Smooth muscle cell (in vitro differentiated cells): Measurements from ENCODE around the gene MAP3K10. TPM values are rescaled to one million over a fixed set of nuclear protein-coding genes. Genes with fewer than 3 reads are reported as not detected.

Source experiments
- DNase-seq: peaks from one replicate; lab custom pipeline; 2025; ENCODE audit not compliant: unreplicated experiment; lab: John Stamatoyannopoulos, UW
- H2AFZ ChIP-seq: fragments of 200-600 bp; sonication (generic); 2 replicates; pipeline ENCODE4 v1.6.0; 2016; ENCODE audit warnings: antibody characterized with exemption, low read depth, mild to moderate bottlenecking
- H3F3A ChIP-seq: fragments of 200-600 bp; sonication (generic); 2 replicates; pipeline ENCODE4 v1.6.0; 2017; ENCODE audit warnings: antibody characterized with exemption, low read depth
- H3K27ac ChIP-seq: fragments of 200-600 bp; sonication (generic); 2 replicates; pipeline ENCODE4 v1.5.1; 2016; ENCODE audit warnings: low read depth, mild to moderate bottlenecking
- H3K27me3 ChIP-seq: fragments of 200-600 bp; sonication (generic); 2 replicates; pipeline ENCODE4 v1.6.1; 2016; ENCODE audit warnings: low read depth, mild to moderate bottlenecking
- H3K36me3 ChIP-seq: fragments of 200-600 bp; sonication (generic); 2 replicates; pipeline ENCODE4 v1.5.1; 2016; ENCODE audit warnings: low read depth
- H3K4me1 ChIP-seq: fragments of 200-600 bp; sonication (generic); 2 replicates; pipeline ENCODE4 v1.5.1; 2016; ENCODE audit warnings: low read depth
- H3K4me2 ChIP-seq: fragments of 200-600 bp; sonication (generic); 2 replicates; pipeline ENCODE4 v1.6.0; 2016; ENCODE audit warnings: mild to moderate bottlenecking
- H3K4me3 ChIP-seq: fragments of 200-600 bp; sonication (generic); 2 replicates; pipeline ENCODE4 v1.5.1; 2016; ENCODE audit warnings: mild to moderate bottlenecking
- H3K79me2 ChIP-seq: fragments of 200-600 bp; sonication (generic); 2 replicates; pipeline ENCODE4 v1.6.0; 2016; ENCODE audit warnings: low read depth, mild to moderate bottlenecking
- H3K9ac ChIP-seq: fragments of 200-600 bp; sonication (generic); 2 replicates; pipeline ENCODE4 v1.6.0; 2016; ENCODE audit warnings: low read depth
- H3K9me3 ChIP-seq: fragments of 200-600 bp; sonication (generic); replicated peaks from 2 replicates; pipeline ENCODE4 v1.5.1; 2016; ENCODE audit warnings: low read depth
- H4K20me1 ChIP-seq: fragments of 200-600 bp; sonication (generic); 2 replicates; pipeline ENCODE4 v1.6.0; 2016; ENCODE audit warnings: low read depth
- WGBS: methylation state at CpG from one replicate; pipeline ENCODE4 v1.1.7; 2016; ENCODE audit warnings: low lambda C conversion rate; 5-methylcytosine and 5-hydroxymethylcytosine counted together
- polyA plus RNA-seq: library from polyadenylated mRNA; unstranded; fragments of >200 nt; fragmentation: Nextera tagmentation; extraction: Ambion mirVana; gene quantifications from 2 replicates; pipeline ENCODE4 v1.2.1, GENCODE V29; 2016
- total RNA-seq: library from RNA; depleted of rRNA; stranded (reverse); fragments of >200 nt; gene quantifications from 2 replicates; pipeline ENCODE4 v1.2.3, GENCODE V29; 2014
- TF ChIP-seq, protein P1 (sequence below): fragments of 200-600 bp; sonication (generic); IDR thresholded peaks from 2 replicates; pipeline ENCODE4 v1.5.1; 2017; ENCODE audit warnings: borderline replicate concordance, mild to moderate bottlenecking, antibody characterized with exemption; ENCODE audit not compliant: insufficient read depth, poor library complexity, severe bottlenecking

MAP3K10 gene
- total and polyA plus RNA-seq, 2 experiments from 2014 or later: 4.4 to 7.8 TPM

- no peak overlapping the region for H3K27ac ChIP-seq
- no peaks in the 10 kb centered on the region for H3K36me3 ChIP-seq
- H3K4me1 ChIP-seq: no peaks in the 10 kb centered on the region
- H2AFZ ChIP-seq: no peak overlapping the region
- H4K20me1 ChIP-seq: no peaks in the 10 kb centered on the region
- H3K4me2 ChIP-seq: no peak overlapping the region
- no peak for DNase-seq
- WGBS: 97% methylated on average over 1 of the region's 1 CpG
- TF ChIP-seq, protein P1, sequence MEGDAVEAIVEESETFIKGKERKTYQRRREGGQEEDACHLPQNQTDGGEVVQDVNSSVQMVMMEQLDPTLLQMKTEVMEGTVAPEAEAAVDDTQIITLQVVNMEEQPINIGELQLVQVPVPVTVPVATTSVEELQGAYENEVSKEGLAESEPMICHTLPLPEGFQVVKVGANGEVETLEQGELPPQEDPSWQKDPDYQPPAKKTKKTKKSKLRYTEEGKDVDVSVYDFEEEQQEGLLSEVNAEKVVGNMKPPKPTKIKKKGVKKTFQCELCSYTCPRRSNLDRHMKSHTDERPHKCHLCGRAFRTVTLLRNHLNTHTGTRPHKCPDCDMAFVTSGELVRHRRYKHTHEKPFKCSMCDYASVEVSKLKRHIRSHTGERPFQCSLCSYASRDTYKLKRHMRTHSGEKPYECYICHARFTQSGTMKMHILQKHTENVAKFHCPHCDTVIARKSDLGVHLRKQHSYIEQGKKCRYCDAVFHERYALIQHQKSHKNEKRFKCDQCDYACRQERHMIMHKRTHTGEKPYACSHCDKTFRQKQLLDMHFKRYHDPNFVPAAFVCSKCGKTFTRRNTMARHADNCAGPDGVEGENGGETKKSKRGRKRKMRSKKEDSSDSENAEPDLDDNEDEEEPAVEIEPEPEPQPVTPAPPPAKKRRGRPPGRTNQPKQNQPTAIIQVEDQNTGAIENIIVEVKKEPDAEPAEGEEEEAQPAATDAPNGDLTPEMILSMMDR: no peak
- no peak overlapping the region for H3K4me3 ChIP-seq
- H3K9ac ChIP-seq: no peak overlapping the region
- no peaks in the 10 kb centered on the region for H3K79me2 ChIP-seq
- no peaks in the 10 kb centered on the region for H3K27me3 ChIP-seq
- no peaks in the 10 kb centered on the region for H3K9me3 ChIP-seq
- H3F3A ChIP-seq: no peaks in the 10 kb centered on the region
Measured at GRCh38 chr19:40184273-40184672, 7.0 kb upstream of the MAP3K10 start.

GRCh38 chr19:40191836-40192646 is 815 bp downstream of the MAP3K10 start:
- DNase-seq: no peak
- no peaks in the 10 kb centered on the region for H3K36me3 ChIP-seq
- H2AFZ ChIP-seq: peak overlapping the region; percentile 86
- H3K27ac ChIP-seq: no peak overlapping the region
- 26% methylated on average over 56 of the region's 62 CpGs for WGBS
- no peaks in the 10 kb centered on the region for H3K79me2 ChIP-seq
- H4K20me1 ChIP-seq: peaks cover 4% of the 10 kb centered on the region
- H3K4me3 ChIP-seq: peak overlapping the region; percentile 98
- no peaks in the 10 kb centered on the region for H3K27me3 ChIP-seq
- no peak overlapping the region for H3K9ac ChIP-seq
- no peaks in the 10 kb centered on the region for H3F3A ChIP-seq
- H3K4me2 ChIP-seq: peak overlapping the region; percentile 99
- H3K9me3 ChIP-seq: no peaks in the 10 kb centered on the region
- TF ChIP-seq, protein P1: no peak
- peaks cover 4% of the 10 kb centered on the region for H3K4me1 ChIP-seq

- Histone ChIP-seq H3K9me3 (no peaks in the 10 kb centered on the region), H3K4me2 (peak overlapping the region; percentile 99), H3K4me3 (peak overlapping the region; percentile 98), H3F3A (no peaks in the 10 kb centered on the region), H3K79me2 (no peaks in the 10 kb centered on the region), H3K27me3 (no peaks in the 10 kb centered on the region), H2AFZ (no peak overlapping the region), H3K36me3 (no peaks in the 10 kb centered on the region), H3K27ac (no peak overlapping the region), H3K4me1 (peaks cover 4% of the 10 kb centered on the region), H3K9ac (no peak overlapping the region), H4K20me1 (peaks cover 4% of the 10 kb centered on the region)
- TF ChIP-seq, protein P1: no peak
- 70% methylated on average over 5 of the region's 5 CpGs for WGBS
- no peak for DNase-seq
Measured at GRCh38 chr19:40192758-40193586, 1.7 kb downstream of the MAP3K10 start.
